GM23338 (cell line): ENCODE results near the gene EXO1. TPM values are rescaled to one million over a fixed set of nuclear protein-coding genes. Genes with fewer than 3 reads are reported as not detected.

ENCODE experiments used
- ATAC-seq: fragments of 200-7000 bp; cut with Tn5 transposase; 3 replicates; pipeline ENCODE4 v1.9.1; 2020
- DNase-seq: peaks from one replicate; pipeline ENCODE4 v3.0.0-alpha.2; 2015; ENCODE audit warnings: low spot score
- H2AFZ ChIP-seq: fragments of 200-600 bp; sonication (generic); 2 replicates; pipeline ENCODE4 v1.8.0; 2016; ENCODE audit warnings: antibody characterized with exemption, mild to moderate bottlenecking, moderate library complexity
- H3F3A ChIP-seq: fragments of 200-600 bp; sonication (generic); replicated peaks from 2 replicates; pipeline ENCODE4 v1.8.0; 2017; ENCODE audit warnings: antibody characterized with exemption, mixed run types, low read depth
- H3K27ac ChIP-seq: fragments of 200-600 bp; sonication (generic); 2 replicates; pipeline ENCODE4 v1.6.1; 2016; ENCODE audit warnings: low read depth
- H3K27me3 ChIP-seq: fragments of 200-600 bp; sonication (generic); 2 replicates; pipeline ENCODE4 v1.8.0; 2016; ENCODE audit warnings: mild to moderate bottlenecking, mixed run types, moderate library complexity; ENCODE audit not compliant: insufficient read depth
- H3K36me3 ChIP-seq: fragments of 200-600 bp; sonication (generic); 2 replicates; pipeline ENCODE4 v1.8.0; 2016; ENCODE audit warnings: mild to moderate bottlenecking; ENCODE audit not compliant: insufficient read depth
- H3K4me1 ChIP-seq: fragments of 200-600 bp; sonication (generic); 2 replicates; pipeline ENCODE4 v1.8.0; 2016; ENCODE audit warnings: mild to moderate bottlenecking, moderate library complexity; ENCODE audit not compliant: insufficient read depth
- H3K4me2 ChIP-seq: fragments of 200-600 bp; sonication (generic); 2 replicates; pipeline ENCODE4 v1.7.1; 2017; ENCODE audit warnings: mixed run types
- H3K4me3 ChIP-seq: fragments of 200-600 bp; sonication (generic); 2 replicates; pipeline ENCODE4 v1.6.1; 2016; ENCODE audit warnings: mixed run types
- H3K79me2 ChIP-seq: fragments of 200-600 bp; sonication (generic); replicated peaks from 2 replicates; pipeline ENCODE4 v1.8.0; 2017; ENCODE audit warnings: mild to moderate bottlenecking; ENCODE audit not compliant: insufficient read depth
- H3K9me2 ChIP-seq: fragments of 200-600 bp; sonication (generic); 2 replicates; pipeline ENCODE4 v1.8.0; 2017; ENCODE audit not compliant: insufficient read depth
- H4K20me1 ChIP-seq: fragments of 200-600 bp; sonication (generic); replicated peaks from 2 replicates; pipeline ENCODE4 v1.8.0; 2017; ENCODE audit warnings: mild to moderate bottlenecking; ENCODE audit not compliant: insufficient read depth
- H3K27ac Mint-ChIP-seq: 2 replicates; pipeline ENCODE4 v1.8.0; 2020; ENCODE audit warnings: inconsistent platforms, mild to moderate bottlenecking, moderate library complexity, mixed read lengths
- H3K27me3 Mint-ChIP-seq: 3 replicates; pipeline ENCODE4 v1.8.0; 2022; ENCODE audit warnings: low read depth, mild to moderate bottlenecking, moderate library complexity, mixed read lengths, inconsistent platforms; ENCODE audit not compliant: insufficient read depth, poor library complexity
- H3K36me3 Mint-ChIP-seq: 3 replicates; pipeline ENCODE4 v1.8.0; 2021; ENCODE audit warnings: low read depth, mild to moderate bottlenecking, inconsistent platforms, moderate library complexity, mixed read lengths
- H3K4me1 Mint-ChIP-seq: 3 replicates; pipeline ENCODE4 v1.8.0; 2020; ENCODE audit warnings: mild to moderate bottlenecking, inconsistent platforms, mixed read lengths
- H3K4me3 Mint-ChIP-seq: 3 replicates; pipeline ENCODE4 v1.8.0; 2021; ENCODE audit warnings: moderate library complexity, mild to moderate bottlenecking, inconsistent platforms, mixed read lengths
- H3K9me3 Mint-ChIP-seq: 3 replicates; pipeline ENCODE4 v1.8.0; 2020; ENCODE audit warnings: moderate library complexity, mild to moderate bottlenecking, inconsistent platforms, mixed read lengths
- CREB1 ChIP-seq: fragments of 250-450 bp; sonication (Bioruptor Pico); IDR thresholded peaks from 2 replicates; pipeline ENCODE4 v1.5.0; 2020; ENCODE audit warnings: low read depth, mild to moderate bottlenecking, moderate library complexity
- ETS1 ChIP-seq: IDR thresholded peaks from 2 replicates; pipeline ENCODE4 v1.6.1; 2016; ENCODE audit warnings: antibody characterized with exemption
- EZH2 ChIP-seq: fragments of 200-600 bp; sonication (generic); IDR thresholded peaks from one replicate; pipeline ENCODE4 v1.8.0; 2017; ENCODE audit warnings: antibody characterized with exemption, mild to moderate bottlenecking, low read depth; ENCODE audit not compliant: unreplicated experiment
- EZH2phosphoT487 ChIP-seq: fragments of 200-600 bp; sonication (generic); IDR thresholded peaks from one replicate; pipeline ENCODE4 v1.8.1; 2018; ENCODE audit warnings: antibody characterized with exemption; ENCODE audit not compliant: unreplicated experiment
- JUNB ChIP-seq: IDR thresholded peaks from one replicate; pipeline ENCODE4 v1.6.1; 2016; ENCODE audit warnings: antibody characterized with exemption; ENCODE audit not compliant: unreplicated experiment
- NANOG ChIP-seq: IDR thresholded peaks from 2 replicates; pipeline ENCODE4 v1.6.1; 2016; ENCODE audit warnings: antibody characterized with exemption, borderline replicate concordance
- POLR2AphosphoS5 ChIP-seq: IDR thresholded peaks from 2 replicates; pipeline ENCODE4 v1.6.1; 2016; ENCODE audit warnings: antibody characterized with exemption, low read depth
- STAT1 ChIP-seq: IDR thresholded peaks from one replicate; pipeline ENCODE4 v1.6.1; 2016; ENCODE audit warnings: antibody characterized with exemption; ENCODE audit not compliant: unreplicated experiment
- ZNF114 ChIP-seq: fragments of 250-450 bp; sonication (Bioruptor Pico); IDR thresholded peaks from 2 replicates; pipeline ENCODE4 v1.5.0; 2020; ENCODE audit warnings: mild to moderate bottlenecking, moderate library complexity
- ZNF331 ChIP-seq: fragments of 250-450 bp; sonication (Bioruptor Pico); IDR thresholded peaks from 2 replicates; pipeline ENCODE4 v1.5.0; 2020; ENCODE audit warnings: low read depth, mild to moderate bottlenecking, moderate library complexity
- ZNF462 ChIP-seq: fragments of 250-450 bp; sonication (Bioruptor Pico); IDR thresholded peaks from 2 replicates; pipeline ENCODE4 v1.5.0; 2020; ENCODE audit warnings: mild to moderate bottlenecking, moderate library complexity
- polyA plus RNA-seq: library from polyadenylated mRNA; unstranded; fragments of >200 nt; fragmentation: Nextera tagmentation; extraction: Ambion mirVana; gene quantifications from 2 replicates; pipeline ENCODE4 v1.2.1, GENCODE V29; 2016
- total RNA-seq: library from RNA; depleted of rRNA; stranded (reverse); fragments of >200 nt; shearing (Covaris generic); gene quantifications from 2 replicates; pipeline ENCODE4 v1.2.3, GENCODE V29; 2014
- TF ChIP-seq, protein P1 (sequence below), 2 experiments: fragments of 200-600 bp in 1 of 2; sonication (generic) in 1 of 2; conservative IDR thresholded peaks; 2 replicates each; pipeline versions ENCODE4 v1.5.1 to v1.6.1; 2016 to 2017; ENCODE audit warnings: antibody characterized with exemption in 2 of 2, low read depth in 2 of 2, mild to moderate bottlenecking in 2 of 2, moderate library complexity in 1 of 2
- TF ChIP-seq, protein P2 (sequence below): IDR thresholded peaks from one replicate; pipeline ENCODE4 v1.6.1; 2018; ENCODE audit warnings: antibody characterized with exemption; ENCODE audit not compliant: unreplicated experiment

EXO1 gene
- total and polyA plus RNA-seq, 2 experiments from 2014 or later = 16.2 to 34.0 TPM

DNA sequence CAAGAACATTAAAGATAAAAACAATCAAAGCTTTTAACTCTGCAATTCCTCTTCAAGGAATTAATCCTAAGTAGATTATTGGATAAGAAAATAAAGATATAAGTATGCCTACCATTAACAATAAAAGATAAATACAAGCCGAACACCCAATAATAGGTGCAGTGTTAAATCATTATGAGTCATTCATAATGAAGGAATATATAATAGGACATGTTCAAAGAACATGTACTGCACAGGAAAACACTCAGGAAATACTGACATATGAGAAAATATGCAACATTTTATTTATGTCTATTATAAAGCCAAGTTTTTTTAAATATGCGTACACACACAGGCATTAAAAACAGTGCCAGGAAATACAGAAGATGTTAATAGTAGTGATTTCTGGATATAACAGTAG, 11.1 kb upstream of the EXO1 start:
- Histone ChIP-seq H2AFZ (no peak overlapping the region), H3K79me2 (no peaks in the 10 kb centered on the region), H3K4me2 (no peak overlapping the region), H3K27me3 (no peaks in the 10 kb centered on the region), H3K36me3 (no peaks in the 10 kb centered on the region), H3K4me3 (no peak overlapping the region), H3K9me2 (no peaks in the 10 kb centered on the region), H3F3A (no peaks in the 10 kb centered on the region), H3K27ac (no peak overlapping the region), H4K20me1 (no peaks in the 10 kb centered on the region), H3K4me1 (no peaks in the 10 kb centered on the region)
- no peaks in the 10 kb centered on the region for H3K4me1 Mint-ChIP-seq
- ATAC-seq (no peak), DNase-seq (no peak)
- H3K4me3 Mint-ChIP-seq = no peak overlapping the region
- no peaks in the 10 kb centered on the region for H3K36me3 Mint-ChIP-seq
- no peak overlapping the region for H3K27ac Mint-ChIP-seq
- TF ChIP-seq EZH2phosphoT487 = no peak
- no peak for TF ChIP-seq ETS1
- no peak for TF ChIP-seq CREB1 (CRISPR knock-in tag)
- TF ChIP-seq JUNB = no peak
- no peak for TF ChIP-seq POLR2AphosphoS5
- TF ChIP-seq ZNF462 = no peak
- TF ChIP-seq STAT1 = no peak
- TF ChIP-seq EZH2 = no peak
- TF ChIP-seq, protein P1, sequence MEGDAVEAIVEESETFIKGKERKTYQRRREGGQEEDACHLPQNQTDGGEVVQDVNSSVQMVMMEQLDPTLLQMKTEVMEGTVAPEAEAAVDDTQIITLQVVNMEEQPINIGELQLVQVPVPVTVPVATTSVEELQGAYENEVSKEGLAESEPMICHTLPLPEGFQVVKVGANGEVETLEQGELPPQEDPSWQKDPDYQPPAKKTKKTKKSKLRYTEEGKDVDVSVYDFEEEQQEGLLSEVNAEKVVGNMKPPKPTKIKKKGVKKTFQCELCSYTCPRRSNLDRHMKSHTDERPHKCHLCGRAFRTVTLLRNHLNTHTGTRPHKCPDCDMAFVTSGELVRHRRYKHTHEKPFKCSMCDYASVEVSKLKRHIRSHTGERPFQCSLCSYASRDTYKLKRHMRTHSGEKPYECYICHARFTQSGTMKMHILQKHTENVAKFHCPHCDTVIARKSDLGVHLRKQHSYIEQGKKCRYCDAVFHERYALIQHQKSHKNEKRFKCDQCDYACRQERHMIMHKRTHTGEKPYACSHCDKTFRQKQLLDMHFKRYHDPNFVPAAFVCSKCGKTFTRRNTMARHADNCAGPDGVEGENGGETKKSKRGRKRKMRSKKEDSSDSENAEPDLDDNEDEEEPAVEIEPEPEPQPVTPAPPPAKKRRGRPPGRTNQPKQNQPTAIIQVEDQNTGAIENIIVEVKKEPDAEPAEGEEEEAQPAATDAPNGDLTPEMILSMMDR (conservative IDR thresholded peaks at IDR 0.05; ENCODE audit: low read depth in 2 of 2) = no peak
- TF ChIP-seq ZNF331 = no peak
- TF ChIP-seq, protein P2, sequence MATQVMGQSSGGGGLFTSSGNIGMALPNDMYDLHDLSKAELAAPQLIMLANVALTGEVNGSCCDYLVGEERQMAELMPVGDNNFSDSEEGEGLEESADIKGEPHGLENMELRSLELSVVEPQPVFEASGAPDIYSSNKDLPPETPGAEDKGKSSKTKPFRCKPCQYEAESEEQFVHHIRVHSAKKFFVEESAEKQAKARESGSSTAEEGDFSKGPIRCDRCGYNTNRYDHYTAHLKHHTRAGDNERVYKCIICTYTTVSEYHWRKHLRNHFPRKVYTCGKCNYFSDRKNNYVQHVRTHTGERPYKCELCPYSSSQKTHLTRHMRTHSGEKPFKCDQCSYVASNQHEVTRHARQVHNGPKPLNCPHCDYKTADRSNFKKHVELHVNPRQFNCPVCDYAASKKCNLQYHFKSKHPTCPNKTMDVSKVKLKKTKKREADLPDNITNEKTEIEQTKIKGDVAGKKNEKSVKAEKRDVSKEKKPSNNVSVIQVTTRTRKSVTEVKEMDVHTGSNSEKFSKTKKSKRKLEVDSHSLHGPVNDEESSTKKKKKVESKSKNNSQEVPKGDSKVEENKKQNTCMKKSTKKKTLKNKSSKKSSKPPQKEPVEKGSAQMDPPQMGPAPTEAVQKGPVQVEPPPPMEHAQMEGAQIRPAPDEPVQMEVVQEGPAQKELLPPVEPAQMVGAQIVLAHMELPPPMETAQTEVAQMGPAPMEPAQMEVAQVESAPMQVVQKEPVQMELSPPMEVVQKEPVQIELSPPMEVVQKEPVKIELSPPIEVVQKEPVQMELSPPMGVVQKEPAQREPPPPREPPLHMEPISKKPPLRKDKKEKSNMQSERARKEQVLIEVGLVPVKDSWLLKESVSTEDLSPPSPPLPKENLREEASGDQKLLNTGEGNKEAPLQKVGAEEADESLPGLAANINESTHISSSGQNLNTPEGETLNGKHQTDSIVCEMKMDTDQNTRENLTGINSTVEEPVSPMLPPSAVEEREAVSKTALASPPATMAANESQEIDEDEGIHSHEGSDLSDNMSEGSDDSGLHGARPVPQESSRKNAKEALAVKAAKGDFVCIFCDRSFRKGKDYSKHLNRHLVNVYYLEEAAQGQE = no peak
- no peak for TF ChIP-seq NANOG
- no peak for TF ChIP-seq ZNF114 (CRISPR knock-in tag)
- no peaks in the 10 kb centered on the region for H3K9me3 Mint-ChIP-seq
- H3K27me3 Mint-ChIP-seq = no peaks in the 10 kb centered on the region
